ENCODE data around the gene SDK1. TPM values are rescaled to one million over a fixed set of nuclear protein-coding genes. Genes with fewer than 3 reads are reported as not detected.

SDK1 gene
- total RNA-seq, 1 donor from 2014 or later, result 37.6 TPM

GRCh38 chr7:3968234-3968633 lies 667.2 kb downstream of the SDK1 start:
- Mint-ChIP-seq H3K27me3 (no peaks in the 10 kb centered on the region), H3K4me3 (ENCODE audit: low read depth) (no peak overlapping the region), H3K9me3 (ENCODE audit: low read depth) (no peaks in the 10 kb centered on the region), H3K36me3 (ENCODE audit: insufficient read depth) (peaks cover 38% of the 10 kb centered on the region), H3K4me1 (ENCODE audit: low read depth) (peaks cover 8% of the 10 kb centered on the region), H3K27ac (no peak overlapping the region)
- no peak for DNase-seq (ENCODE audit: low spot score, unreplicated experiment)
- TF ChIP-seq CTCF (IDR thresholded peaks at IDR 0.05; ENCODE audit: unreplicated experiment), result no peak

GRCh38 chr7:3969286-3969685 lies 668.2 kb downstream of the SDK1 start:
- no peak for DNase-seq (ENCODE audit: low spot score, unreplicated experiment)
- H3K4me3 Mint-ChIP-seq (ENCODE audit: low read depth), result no peak overlapping the region
- H3K4me1 Mint-ChIP-seq (ENCODE audit: low read depth), result peaks cover 8% of the 10 kb centered on the region
- peaks cover 38% of the 10 kb centered on the region for H3K36me3 Mint-ChIP-seq (ENCODE audit: insufficient read depth)
- no peaks in the 10 kb centered on the region for H3K27me3 Mint-ChIP-seq
- no peak for TF ChIP-seq CTCF (IDR thresholded peaks at IDR 0.05; ENCODE audit: unreplicated experiment)
- peaks cover under 1% of the 10 kb centered on the region for H3K9me3 Mint-ChIP-seq (ENCODE audit: low read depth)
- H3K27ac Mint-ChIP-seq, result no peak overlapping the region

GRCh38 chr7:3971323-3971722 lies 670.3 kb downstream of the SDK1 start:
- DNase-seq (ENCODE audit: low spot score, unreplicated experiment), result no peak
- Mint-ChIP-seq H3K27me3 (no peaks in the 10 kb centered on the region), H3K9me3 (ENCODE audit: low read depth) (peaks cover 4% of the 10 kb centered on the region), H3K27ac (no peak overlapping the region), H3K4me1 (ENCODE audit: low read depth) (peaks cover 2% of the 10 kb centered on the region), H3K36me3 (ENCODE audit: insufficient read depth) (peaks cover 45% of the 10 kb centered on the region), H3K4me3 (ENCODE audit: low read depth) (no peak overlapping the region)
- TF ChIP-seq CTCF (IDR thresholded peaks at IDR 0.05; ENCODE audit: unreplicated experiment), result no peak

GRCh38 chr7:3973264-3973663 lies 672.2 kb downstream of the SDK1 start:
- no peak for DNase-seq (ENCODE audit: low spot score, unreplicated experiment)
- H3K4me3 Mint-ChIP-seq (ENCODE audit: low read depth), result no peak overlapping the region
- no peaks in the 10 kb centered on the region for H3K27me3 Mint-ChIP-seq
- peaks cover 46% of the 10 kb centered on the region for H3K36me3 Mint-ChIP-seq (ENCODE audit: insufficient read depth)
- TF ChIP-seq CTCF (IDR thresholded peaks at IDR 0.05; ENCODE audit: unreplicated experiment), result no peak
- H3K27ac Mint-ChIP-seq, result no peak overlapping the region
- peaks cover 4% of the 10 kb centered on the region for H3K9me3 Mint-ChIP-seq (ENCODE audit: low read depth)
- H3K4me1 Mint-ChIP-seq (ENCODE audit: low read depth), result no peaks in the 10 kb centered on the region

- no peaks in the 10 kb centered on the region for H3K4me1 Mint-ChIP-seq (ENCODE audit: low read depth)
- no peak overlapping the region for H3K4me3 Mint-ChIP-seq (ENCODE audit: low read depth)
- peaks cover 44% of the 10 kb centered on the region for H3K36me3 Mint-ChIP-seq (ENCODE audit: insufficient read depth)
- peaks cover 4% of the 10 kb centered on the region for H3K9me3 Mint-ChIP-seq (ENCODE audit: low read depth)
- no peak for DNase-seq (ENCODE audit: low spot score, unreplicated experiment)
- no peak overlapping the region for H3K27ac Mint-ChIP-seq
- TF ChIP-seq CTCF (IDR thresholded peaks at IDR 0.05; ENCODE audit: unreplicated experiment), result no peak
- H3K27me3 Mint-ChIP-seq, result no peaks in the 10 kb centered on the region
These were observed 673.3 kb downstream of the SDK1 start for GRCh38 chr7:3974329-3974728.
